Spleen (tissue), 11 donors: Measurements from ENCODE around the gene CNNM2. TPM values are rescaled to one million over a fixed set of nuclear protein-coding genes. Genes with fewer than 3 reads are reported as not detected.

Source experiments
- DNase-seq: peaks from one replicate; pipeline ENCODE4 v3.0.0-alpha.2; 2020
- H3K27ac ChIP-seq, 8 donors: fragments of 200-600 bp; sonication (generic) in 7 of 8; 1 replicate in 4 of 8; 2 replicates in 4 of 8; pipeline versions ENCODE4 v1.5.0 to v1.8.0; 2016 to 2021; ENCODE audit warnings: inconsistent platforms in 4 of 8, mild to moderate bottlenecking in 4 of 8, moderate library complexity in 1 of 8
- H3K27me3 ChIP-seq, 7 donors: fragments of 200-600 bp; sonication (generic) in 6 of 7; replicated peaks in 1 of 7; 1 replicate in 4 of 7; 2 replicates in 3 of 7; pipeline versions ENCODE4 v1.5.0 to v1.8.0; 2016 to 2021; ENCODE audit warnings: inconsistent platforms in 3 of 7, mild to moderate bottlenecking in 1 of 7
- H3K36me3 ChIP-seq, 6 donors: fragments of 200-600 bp; sonication (generic) in 5 of 6; 1 replicate in 4 of 6; 2 replicates in 2 of 6; pipeline versions ENCODE4 v1.5.0 to v1.8.0; 2016 to 2021; ENCODE audit warnings: inconsistent platforms in 2 of 6
- H3K4me1 ChIP-seq, 6 donors: fragments of 200-600 bp; sonication (generic) in 5 of 6; 1 replicate in 3 of 6; 2 replicates in 3 of 6; pipeline versions ENCODE4 v1.5.0 to v1.8.0; 2016 to 2021; ENCODE audit warnings: inconsistent platforms in 3 of 6
- H3K4me3 ChIP-seq, 8 donors: fragments of 200-600 bp; sonication (generic) in 7 of 8; 1 replicate in 4 of 8; 2 replicates in 4 of 8; pipeline versions ENCODE4 v1.5.0 to v1.8.0; 2016 to 2021; ENCODE audit warnings: inconsistent platforms in 4 of 8, mild to moderate bottlenecking in 4 of 8, moderate library complexity in 2 of 8
- H3K9me3 ChIP-seq, 8 donors: fragments of 200-600 bp; sonication (generic) in 7 of 8; 1 replicate in 4 of 8; 2 replicates in 4 of 8; pipeline versions ENCODE4 v1.5.0 to v1.8.0; 2016 to 2021; ENCODE audit warnings: inconsistent platforms in 4 of 8
- POLR2A ChIP-seq, 3 donors: fragments of 450-650 bp; IDR thresholded peaks; one replicate each; pipeline ENCODE4 v1.5.1; 2017; ENCODE audit warnings: antibody characterized with exemption in 3 of 3, mild to moderate bottlenecking in 1 of 3
- POLR2AphosphoS5 ChIP-seq, 3 donors: sonication (generic); formaldehyde crosslinking; IDR thresholded peaks; one replicate each; pipeline ENCODE4 v1.5.1; 2017; ENCODE audit warnings: antibody characterized with exemption in 3 of 3
- WGBS, 5 donors: extraction: QIAGEN DNeasy Blood & Tissue Kit in 3 of 5; methylation state at CpG; one replicate each; pipeline versions ENCODE4 v1.1.5 to v1.1.7; 2013 to 2018; 5-methylcytosine and 5-hydroxymethylcytosine counted together
- intact Hi-C: fragments of 100-400 bp; cut with DNase I; formaldehyde crosslinking; loops from one replicate; pipeline ENCODE4 v1.15.0; 2023; ENCODE audit warnings: low total_unique reads
- polyA plus RNA-seq, 3 donors: library from polyadenylated mRNA; stranded (reverse); fragments of 200-250 nt; gene quantifications; one replicate each; pipeline ENCODE4 v1.2.1, GENCODE V29; 2013
- total RNA-seq, 7 donors: library from RNA; depleted of rRNA in 3 of 7; stranded (reverse); fragments of >200 nt in 3 of 7; fragmentation: NEBNext Ultra II Directional in 4 of 7; extraction: Animal tissue kit (Norgen Biotek cat#: 25700) in 4 of 7; gene quantifications; one replicate each; pipeline versions ENCODE4 v1.1.0 to v1.2.1, GENCODE V29; 2016 to 2021
- TF ChIP-seq, protein P1 (sequence below), 11 experiments: fragments of 200-600 bp in 7 of 11; fragments of 450-650 bp in 4 of 11; sonication (generic) in 4 of 11; IDR thresholded peaks in 8 of 11; conservative IDR thresholded peaks in 3 of 11; 1 replicate in 7 of 11; 2 replicates in 4 of 11; pipeline versions ENCODE4 v1.4.0 to v1.8.0; 2016 to 2021; ENCODE audit warnings: antibody characterized with exemption in 11 of 11, inconsistent platforms in 4 of 11, mild to moderate bottlenecking in 1 of 11
- donor health status: healthy with polysubstance abuse.
- donor health status: DM: no; HTN: no; CAD: no; lungs with moderate emphysema.
- donor health status: DM: no; HTN: no; CAD: no.
- donor health status: Bipolar disorder and iron deficiency.
- donor health status: healthy.
- donor health status: DM: no; HTN: no; CAD: no.
- donor health status: DM: yes; HTN: yes; CAD: no.

Gene CNNM2
- total and polyA plus RNA-seq, 10 donors = 0.65 to 9.9 (median 7.5) TPM

DNA sequence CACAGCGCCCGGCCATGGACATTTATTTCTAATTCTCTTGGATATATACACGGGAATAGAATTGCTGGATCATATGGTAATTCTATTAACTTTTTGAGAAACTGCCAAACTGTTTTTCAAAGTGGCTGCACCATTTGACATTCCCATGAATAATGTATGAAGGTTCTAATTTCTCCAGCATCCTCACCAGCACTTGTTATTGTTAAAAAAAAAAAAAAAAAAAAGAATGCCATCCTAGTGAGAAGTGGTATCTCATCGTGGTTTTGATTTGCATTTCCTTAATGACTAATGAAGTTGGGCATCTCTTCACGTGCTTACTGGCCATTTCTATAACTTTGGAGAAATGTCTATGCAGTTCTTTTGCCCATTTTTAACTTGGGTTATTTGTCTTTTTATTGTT, 13.5 kb downstream of the CNNM2 start:
- TF ChIP-seq POLR2A (IDR thresholded peaks at IDR 0.05) (no peak), POLR2AphosphoS5 (IDR thresholded peaks at IDR 0.05) (no peak)
- TF ChIP-seq, protein P1, sequence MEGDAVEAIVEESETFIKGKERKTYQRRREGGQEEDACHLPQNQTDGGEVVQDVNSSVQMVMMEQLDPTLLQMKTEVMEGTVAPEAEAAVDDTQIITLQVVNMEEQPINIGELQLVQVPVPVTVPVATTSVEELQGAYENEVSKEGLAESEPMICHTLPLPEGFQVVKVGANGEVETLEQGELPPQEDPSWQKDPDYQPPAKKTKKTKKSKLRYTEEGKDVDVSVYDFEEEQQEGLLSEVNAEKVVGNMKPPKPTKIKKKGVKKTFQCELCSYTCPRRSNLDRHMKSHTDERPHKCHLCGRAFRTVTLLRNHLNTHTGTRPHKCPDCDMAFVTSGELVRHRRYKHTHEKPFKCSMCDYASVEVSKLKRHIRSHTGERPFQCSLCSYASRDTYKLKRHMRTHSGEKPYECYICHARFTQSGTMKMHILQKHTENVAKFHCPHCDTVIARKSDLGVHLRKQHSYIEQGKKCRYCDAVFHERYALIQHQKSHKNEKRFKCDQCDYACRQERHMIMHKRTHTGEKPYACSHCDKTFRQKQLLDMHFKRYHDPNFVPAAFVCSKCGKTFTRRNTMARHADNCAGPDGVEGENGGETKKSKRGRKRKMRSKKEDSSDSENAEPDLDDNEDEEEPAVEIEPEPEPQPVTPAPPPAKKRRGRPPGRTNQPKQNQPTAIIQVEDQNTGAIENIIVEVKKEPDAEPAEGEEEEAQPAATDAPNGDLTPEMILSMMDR (IDR thresholded peaks at IDR 0.05 in 8 of 11, conservative IDR thresholded peaks at IDR 0.05 in 3 of 11) = no peak
- intact Hi-C loops = no loop called here
- DNase-seq = no peak
- Histone ChIP-seq H3K9me3 (no peaks in the 10 kb centered on the region), H3K4me1 (peaks cover 0 to 6% (median 0%) of the 10 kb centered on the region in 6 donors), H3K27me3 (no peaks in the 10 kb centered on the region), H3K27ac (no peak overlapping the region), H3K36me3 (peaks cover 0 to 16% (median 0%) of the 10 kb centered on the region in 6 donors), H3K4me3 (no peak overlapping the region)
- WGBS, 5 donors = 75 to 86% (median 78%) methylated on average over 5 of the region's 5 CpGs

DNA sequence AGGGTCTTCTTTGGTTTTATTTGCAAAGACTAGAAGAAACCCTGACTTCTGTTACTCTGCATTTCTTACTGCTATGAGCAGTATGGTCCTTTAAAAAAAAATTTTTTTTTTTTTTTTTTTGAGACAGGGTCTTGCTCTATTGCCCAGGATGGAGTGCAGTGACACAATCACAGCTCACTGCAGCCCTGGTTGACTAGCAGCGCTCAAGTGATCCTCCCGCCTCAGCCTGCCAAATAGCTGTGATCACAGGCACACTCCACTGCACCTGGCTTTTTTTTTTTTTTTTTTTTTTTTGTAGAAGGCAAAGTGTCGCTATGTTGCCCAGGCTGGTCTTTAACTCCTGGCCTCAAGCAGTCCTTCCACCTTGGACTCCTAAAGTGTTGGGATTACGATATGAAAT, 17.4 kb downstream of the CNNM2 start:
- Histone ChIP-seq H3K4me3 (no peak overlapping the region), H3K9me3 (no peaks in the 10 kb centered on the region), H3K27me3 (no peaks in the 10 kb centered on the region), H3K4me1 (no peaks in the 10 kb centered on the region), H3K27ac (no peak overlapping the region), H3K36me3 (peaks cover 0 to 8% (median 0%) of the 10 kb centered on the region in 6 donors)
- DNase-seq = no peak
- 89 to 97% (median 95%) methylated on average over 4 of the region's 4 CpGs for WGBS, 5 donors
- intact Hi-C loops = no loop called here
- no peak for TF ChIP-seq POLR2A (IDR thresholded peaks at IDR 0.05)

DNA sequence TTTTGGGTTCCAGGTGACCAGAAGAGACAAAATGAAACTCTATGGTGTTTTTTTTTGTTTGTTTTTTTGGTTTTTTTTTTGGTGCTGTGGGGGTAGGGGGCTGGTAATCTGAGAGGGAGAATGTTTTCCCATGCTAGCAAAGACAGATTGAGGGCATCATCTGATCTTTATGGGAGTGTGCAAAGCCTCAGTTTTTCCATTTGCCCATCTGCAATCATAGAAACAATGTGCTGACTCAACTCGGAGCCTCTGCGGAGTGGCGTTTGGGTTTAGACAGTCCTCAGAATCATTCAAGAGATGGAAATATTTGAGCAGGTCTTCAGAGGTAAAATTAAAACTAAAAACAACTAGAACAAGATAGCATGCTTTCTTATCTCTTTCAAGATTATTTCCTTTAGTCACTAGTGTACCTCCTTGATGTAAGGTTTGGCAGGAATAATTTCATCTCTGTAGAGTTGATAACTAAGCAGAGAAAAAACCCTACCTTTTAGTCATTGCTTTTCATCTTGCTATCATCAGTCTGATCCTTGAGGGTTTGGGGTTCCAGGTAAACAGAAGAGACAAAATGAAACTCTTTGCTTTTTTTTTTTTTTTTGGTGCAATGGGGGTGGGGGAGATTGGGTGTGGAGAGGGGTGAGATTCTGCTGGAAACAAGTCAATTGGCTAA, 18.0 kb downstream of the CNNM2 start:
- no peak overlapping the region for H3K27ac ChIP-seq
- 82 to 97% (median 93%) methylated on average over 3 of the region's 3 CpGs for WGBS, 5 donors
- TF ChIP-seq POLR2AphosphoS5 (IDR thresholded peaks at IDR 0.05) = no peak
- TF ChIP-seq, protein P1 (IDR thresholded peaks at IDR 0.05 in 8 of 11, conservative IDR thresholded peaks at IDR 0.05 in 3 of 11) = no peak
- no peak for TF ChIP-seq POLR2A (IDR thresholded peaks at IDR 0.05)
- H3K27me3 ChIP-seq = no peaks in the 10 kb centered on the region
- peaks cover 0 to 9% (median 0%) of the 10 kb centered on the region in 6 donors for H3K36me3 ChIP-seq
- H3K4me3 ChIP-seq = no peak overlapping the region
- intact Hi-C loops = no loop called here
- no peaks in the 10 kb centered on the region for H3K4me1 ChIP-seq
- DNase-seq = no peak
- H3K9me3 ChIP-seq = no peaks in the 10 kb centered on the region

DNA sequence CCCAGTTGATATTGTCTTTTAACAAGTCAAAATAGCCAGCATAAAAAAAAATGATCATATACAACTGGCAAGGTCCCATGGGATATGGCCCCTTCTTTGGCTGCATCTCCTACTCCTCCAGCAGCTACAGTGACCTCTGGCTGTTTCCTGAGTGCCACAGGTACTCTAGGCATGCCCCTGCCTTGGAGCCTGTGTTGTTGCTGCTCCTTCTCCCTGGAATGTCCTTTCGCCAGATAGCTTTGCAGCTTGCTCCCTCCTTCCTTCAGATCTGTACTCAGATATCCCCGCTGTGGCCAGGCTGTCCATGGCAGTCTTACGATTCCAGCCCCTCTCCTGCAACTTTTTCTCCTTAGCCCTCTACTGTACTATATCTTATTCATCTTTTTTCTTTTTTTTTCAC, 23.3 kb downstream of the CNNM2 start:
- Histone ChIP-seq H3K36me3 (peaks cover 0 to 9% (median 0%) of the 10 kb centered on the region in 6 donors), H3K4me1 (peaks cover 0 to 5% (median 0%) of the 10 kb centered on the region in 6 donors), H3K27ac (no peak overlapping the region), H3K9me3 (no peaks in the 10 kb centered on the region), H3K27me3 (no peaks in the 10 kb centered on the region), H3K4me3 (no peak overlapping the region)
- no peak for DNase-seq
- TF ChIP-seq, protein P1 (IDR thresholded peaks at IDR 0.05 in 8 of 11, conservative IDR thresholded peaks at IDR 0.05 in 3 of 11) = no peak
- no peak for TF ChIP-seq POLR2AphosphoS5 (IDR thresholded peaks at IDR 0.05)
- WGBS, 5 donors = 93 to 99% (median 98%) methylated on average over 3 of the region's 3 CpGs
- intact Hi-C loops = no loop called here
